Measurements from ENCODE around the gene CRX. TPM values are rescaled to one million over a fixed set of nuclear protein-coding genes. Genes with fewer than 3 reads are reported as not detected.
A peak's percentile ranks its signal among the peaks of the same experiment; 100 is the strongest.

The CRX gene
- total and polyA plus RNA-seq, 4 donors, result 0.04 TPM; not detected in 3

- TF ChIP-seq RAD21 (IDR thresholded peaks at IDR 0.05) (no peak), YY1 (IDR thresholded peaks at IDR 0.05) (no peak), HNF4A (conservative IDR thresholded peaks at IDR 0.05) (no peak), SP1 (IDR thresholded peaks at IDR 0.05) (no peak), FOXA2 (IDR thresholded peaks at IDR 0.05) (no peak), EGR1 (IDR thresholded peaks at IDR 0.05; ENCODE audit: low read depth in 2 of 2) (no peak), ZBTB33 (IDR thresholded peaks at IDR 0.05) (no peak), JUND (IDR thresholded peaks at IDR 0.05) (no peak), HNF4G (IDR thresholded peaks at IDR 0.05) (no peak), FOXA1 (IDR thresholded peaks at IDR 0.05) (no peak), NR2F2 (IDR thresholded peaks at IDR 0.05) (no peak), CTCF (IDR thresholded peaks at IDR 0.05; ENCODE audit: low read depth, low read length, missing input control) (no peak), MAX (IDR thresholded peaks at IDR 0.05) (no peak), RXRA (IDR thresholded peaks at IDR 0.05) (no peak)
- 77% methylated on average over 24 of the region's 24 CpGs for WGBS
- H3K9me3 ChIP-seq (ENCODE audit: control insufficient read depth in 4 of 4, low read length in 3 of 4), result no peaks in the 10 kb centered on the region
- peaks cover 4 to 11% (median 9%) of the 10 kb centered on the region in 4 donors for H3K4me1 ChIP-seq (ENCODE audit: control insufficient read depth in 4 of 4, insufficient read depth in 4 of 4, low read length in 3 of 4)
- peaks cover 0 to 9% (median 2%) of the 10 kb centered on the region in 4 donors for H3K36me3 ChIP-seq (ENCODE audit: control insufficient read depth in 4 of 4, insufficient read depth in 3 of 4, low read depth in 1 of 4, low read length in 3 of 4)
- H3K4me3 ChIP-seq (ENCODE audit: low read depth in 1 of 3, low read length in 3 of 3), result peak overlapping the region in 2 of 3 donors; percentile 84 to 87
- H3K27me3 ChIP-seq (ENCODE audit: control insufficient read depth in 4 of 4, insufficient read depth in 4 of 4, low read length in 3 of 4), result no peaks in the 10 kb centered on the region
- H3K27ac ChIP-seq (ENCODE audit: low read depth in 1 of 2, low read length in 2 of 2), result peak overlapping the region; percentile 83 to 90
- DNase-seq (ENCODE audit: low spot score), result no peak
- peak overlapping the region; percentile 77 to 93 for H3K9ac ChIP-seq (ENCODE audit: low read depth in 1 of 2, low read length in 2 of 2)
Observed at GRCh38 chr19:47779524-47780214, 42.1 kb upstream of the CRX start.

GRCh38 chr19:47780215-47780551 is 41.6 kb upstream of the CRX start:
- no peak overlapping the region for H3K4me3 ChIP-seq (ENCODE audit: low read depth in 1 of 3, low read length in 3 of 3)
- no peaks in the 10 kb centered on the region for H3K27me3 ChIP-seq (ENCODE audit: control insufficient read depth in 4 of 4, insufficient read depth in 4 of 4, low read length in 3 of 4)
- H3K27ac ChIP-seq (ENCODE audit: low read depth in 1 of 2, low read length in 2 of 2), result no peak overlapping the region
- 88% methylated on average over 9 of the region's 9 CpGs for WGBS
- H3K36me3 ChIP-seq (ENCODE audit: control insufficient read depth in 4 of 4, insufficient read depth in 3 of 4, low read depth in 1 of 4, low read length in 3 of 4), result peaks cover 0 to 10% (median 2%) of the 10 kb centered on the region in 4 donors
- H3K9ac ChIP-seq (ENCODE audit: low read depth in 1 of 2, low read length in 2 of 2), result no peak overlapping the region
- no peak for DNase-seq (ENCODE audit: low spot score)
- peaks cover 4 to 11% (median 9%) of the 10 kb centered on the region in 4 donors for H3K4me1 ChIP-seq (ENCODE audit: control insufficient read depth in 4 of 4, insufficient read depth in 4 of 4, low read length in 3 of 4)
- H3K9me3 ChIP-seq (ENCODE audit: control insufficient read depth in 4 of 4, low read length in 3 of 4), result no peaks in the 10 kb centered on the region
- no peak for TF ChIP-seq CTCF (IDR thresholded peaks at IDR 0.05; ENCODE audit: low read depth, low read length, missing input control)
- TF ChIP-seq GABPA (IDR thresholded peaks at IDR 0.05 in 1 of 2, conservative IDR thresholded peaks at IDR 0.05 in 1 of 2), result no peak
- TF ChIP-seq MAX (IDR thresholded peaks at IDR 0.05), result no peak
- TF ChIP-seq JUND (IDR thresholded peaks at IDR 0.05), result no peak
- TF ChIP-seq HNF4A (conservative IDR thresholded peaks at IDR 0.05), result no peak
- no peak for TF ChIP-seq NR2F2 (IDR thresholded peaks at IDR 0.05)
- TF ChIP-seq HNF4G (IDR thresholded peaks at IDR 0.05), result no peak
- TF ChIP-seq YY1 (IDR thresholded peaks at IDR 0.05), result no peak
- no peak for TF ChIP-seq SP1 (IDR thresholded peaks at IDR 0.05)
- TF ChIP-seq EGR1 (IDR thresholded peaks at IDR 0.05; ENCODE audit: low read depth in 2 of 2), result no peak
- TF ChIP-seq ATF3 (IDR thresholded peaks at IDR 0.05), result no peak
